Lower leg skin (tissue), 3 donors: Measurements from ENCODE around the gene ACADVL.

Experiments
- CTCF ChIP-seq, 3 donors: fragments of 450-650 bp; IDR thresholded peaks; one replicate each; pipeline ENCODE4 v1.5.1; 2016; ENCODE audit warnings: antibody characterized with exemption in 3 of 3, mild to moderate bottlenecking in 3 of 3, moderate library complexity in 2 of 3
- POLR2A ChIP-seq, 2 donors: fragments of 450-650 bp; IDR thresholded peaks; one replicate each; pipeline ENCODE4 v1.6.1; 2016 to 2017; ENCODE audit warnings: antibody characterized with exemption in 2 of 2, mild to moderate bottlenecking in 1 of 2, moderate library complexity in 1 of 2

GRCh38 chr17:7241783-7242716 lies 22.3 kb downstream of the ACADVL start, which contains the start of gene GABARAP:
- TF ChIP-seq CTCF (IDR thresholded peaks at IDR 0.05) (no peak), POLR2A (IDR thresholded peaks at IDR 0.05) (peak in 1 of 2 donors; percentile 67)
